BE2C (cell line): ENCODE data around the gene PAAF1.
A peak's percentile ranks its signal among the peaks of the same experiment; 100 is the strongest.

Experiments
- DNase-seq: peaks from one replicate; pipeline ENCODE4 v3.0.0-alpha.2; 2020
- H3K27me3 ChIP-seq: fragments of 250-450 bp; sonication (Bioruptor Pico); 2 replicates; pipeline ENCODE4 v1.5.1; 2020; ENCODE audit warnings: mild to moderate bottlenecking
- H3K36me3 ChIP-seq: fragments of 250-450 bp; sonication (Bioruptor Pico); 2 replicates; pipeline ENCODE4 v1.5.1; 2020; ENCODE audit warnings: mild to moderate bottlenecking
- H3K4me1 ChIP-seq: fragments of 250-450 bp; sonication (Bioruptor Pico); 2 replicates; pipeline ENCODE4 v1.5.1; 2020
- H3K4me3 ChIP-seq: 2 replicates; pipeline ENCODE4 v1.5.1; 2011; ENCODE audit warnings: low read depth, low read length
- H3K9me3 ChIP-seq: fragments of 250-450 bp; sonication (Bioruptor Pico); 2 replicates; pipeline ENCODE4 v1.5.1; 2020
- TF ChIP-seq, protein P1 (sequence below): IDR thresholded peaks from 2 replicates; pipeline ENCODE4 v1.5.1; 2012; ENCODE audit warnings: mild to moderate bottlenecking, low read depth, low read length

The PAAF1 gene

DNA sequence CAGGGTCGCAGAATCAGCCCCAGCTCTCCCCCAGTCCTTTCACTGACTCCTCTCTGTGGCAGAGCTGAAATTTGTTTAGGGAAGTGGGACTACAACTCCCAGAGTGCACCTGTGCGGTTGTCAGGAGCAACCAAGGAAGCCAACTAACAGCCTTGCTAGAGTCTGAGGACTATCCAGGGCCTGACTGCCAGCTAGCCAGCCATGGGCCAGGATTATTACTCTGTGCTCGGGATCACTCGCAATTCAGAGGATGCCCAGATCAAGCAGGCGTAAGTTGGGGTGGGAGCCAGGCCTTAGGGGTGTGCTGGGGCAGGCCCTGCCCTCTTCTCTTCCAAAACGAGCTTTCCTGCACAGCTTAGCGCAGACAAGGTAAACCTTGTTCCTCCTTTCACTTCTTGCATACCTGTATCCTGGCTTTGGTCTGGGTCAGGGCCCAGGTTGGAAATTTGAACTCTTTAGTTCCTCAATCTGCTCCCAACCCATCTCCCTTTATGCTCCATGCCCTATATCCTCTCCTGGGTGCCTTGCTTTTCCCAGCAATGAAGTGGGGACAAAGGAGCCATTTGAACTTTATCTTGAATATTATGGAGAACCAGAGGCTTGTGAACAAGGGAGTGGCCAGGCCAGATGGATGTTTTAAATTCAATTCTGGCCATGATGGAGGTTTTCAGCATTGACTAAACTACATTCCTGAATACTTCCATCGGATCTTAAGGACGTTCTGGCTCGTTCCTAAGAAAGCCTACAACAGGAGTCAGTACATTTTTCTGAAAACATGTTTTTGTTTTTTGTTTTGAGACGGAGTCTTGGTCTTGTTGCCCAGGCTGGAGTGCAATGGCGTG is 74.3 kb downstream of the PAAF1 start, which contains the start of gene DNAJB13:
TSS of gene DNAJB13 (plus strand) at position 158 of the 842 bp plus-strand sequence. CDS start at position 202, 44 bp downstream.
- DNase-seq = peak; percentile 67
- no peaks in the 10 kb centered on the region for H3K36me3 ChIP-seq
- no peaks in the 10 kb centered on the region for H3K27me3 ChIP-seq
- H3K4me3 ChIP-seq = no peak within 1 kb of the TSS
- no peaks in the 10 kb centered on the region for H3K9me3 ChIP-seq
- TF ChIP-seq, protein P1, sequence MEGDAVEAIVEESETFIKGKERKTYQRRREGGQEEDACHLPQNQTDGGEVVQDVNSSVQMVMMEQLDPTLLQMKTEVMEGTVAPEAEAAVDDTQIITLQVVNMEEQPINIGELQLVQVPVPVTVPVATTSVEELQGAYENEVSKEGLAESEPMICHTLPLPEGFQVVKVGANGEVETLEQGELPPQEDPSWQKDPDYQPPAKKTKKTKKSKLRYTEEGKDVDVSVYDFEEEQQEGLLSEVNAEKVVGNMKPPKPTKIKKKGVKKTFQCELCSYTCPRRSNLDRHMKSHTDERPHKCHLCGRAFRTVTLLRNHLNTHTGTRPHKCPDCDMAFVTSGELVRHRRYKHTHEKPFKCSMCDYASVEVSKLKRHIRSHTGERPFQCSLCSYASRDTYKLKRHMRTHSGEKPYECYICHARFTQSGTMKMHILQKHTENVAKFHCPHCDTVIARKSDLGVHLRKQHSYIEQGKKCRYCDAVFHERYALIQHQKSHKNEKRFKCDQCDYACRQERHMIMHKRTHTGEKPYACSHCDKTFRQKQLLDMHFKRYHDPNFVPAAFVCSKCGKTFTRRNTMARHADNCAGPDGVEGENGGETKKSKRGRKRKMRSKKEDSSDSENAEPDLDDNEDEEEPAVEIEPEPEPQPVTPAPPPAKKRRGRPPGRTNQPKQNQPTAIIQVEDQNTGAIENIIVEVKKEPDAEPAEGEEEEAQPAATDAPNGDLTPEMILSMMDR = no peak
- no peaks in the 10 kb centered on the region for H3K4me1 ChIP-seq

DNA sequence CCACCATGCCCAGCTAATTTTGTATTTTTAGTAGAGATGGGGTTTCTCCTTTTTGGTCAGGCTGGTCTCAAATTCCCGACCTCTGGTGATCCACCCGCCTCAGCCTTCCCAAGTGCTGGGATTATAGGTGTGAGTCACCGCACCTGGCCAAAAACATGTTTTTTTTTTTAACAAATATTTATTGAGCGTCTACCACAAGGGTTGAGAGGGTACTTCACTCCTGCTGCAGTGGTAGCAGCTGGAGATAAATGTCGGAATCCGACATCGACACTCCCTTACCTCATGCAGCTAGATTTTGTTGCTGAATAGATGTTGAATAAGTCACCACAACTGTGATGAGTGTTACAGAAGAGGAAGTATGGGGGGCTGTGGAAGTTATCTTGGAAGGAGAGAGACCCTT is 75.0 kb downstream of the PAAF1 start:
- Histone ChIP-seq H3K36me3 (no peaks in the 10 kb centered on the region), H3K4me1 (no peaks in the 10 kb centered on the region), H3K4me3 (no peak overlapping the region), H3K9me3 (no peaks in the 10 kb centered on the region), H3K27me3 (no peaks in the 10 kb centered on the region)
- TF ChIP-seq, protein P1 = no peak
- no peak for DNase-seq

DNA sequence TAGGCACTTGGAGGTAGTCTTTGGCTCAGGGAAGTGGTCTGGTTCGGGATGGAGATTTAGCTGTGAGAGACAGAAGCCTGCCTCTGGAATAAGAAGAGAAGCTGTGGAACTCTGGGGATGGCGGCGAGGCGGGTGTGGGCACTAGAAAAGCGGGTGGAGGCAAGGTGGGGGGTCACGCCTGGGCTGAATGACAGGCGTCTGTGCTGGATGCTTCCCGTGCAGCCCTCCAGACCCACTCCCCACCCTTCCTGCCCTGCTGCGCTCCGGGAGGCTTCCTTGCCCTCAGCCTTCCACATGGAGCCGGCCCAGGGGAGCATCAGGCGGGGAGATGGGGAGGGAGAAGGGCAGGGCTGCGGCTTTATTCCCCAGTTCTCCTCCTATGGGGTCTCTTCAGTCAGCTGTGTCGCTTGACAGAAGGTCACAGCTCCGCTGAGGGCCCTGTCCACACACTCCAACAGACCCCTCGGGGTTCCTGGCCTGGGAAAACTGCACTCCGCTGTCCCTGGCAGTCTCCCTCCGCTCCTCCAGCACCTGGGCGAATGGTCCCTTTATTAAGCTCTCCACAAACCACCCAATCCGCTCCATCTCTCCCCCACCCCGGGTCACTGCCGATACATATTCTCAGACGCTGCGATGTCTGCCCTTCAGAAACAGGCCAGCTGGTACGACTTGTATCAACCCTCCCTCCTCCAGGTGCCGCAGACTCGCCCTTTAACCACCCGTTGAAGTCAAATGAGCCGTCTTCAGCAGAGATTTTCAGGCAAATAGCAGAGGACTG is 80.3 kb downstream of the PAAF1 start:
- Histone ChIP-seq H3K36me3 (no peaks in the 10 kb centered on the region), H3K4me3 (no peak overlapping the region), H3K9me3 (no peaks in the 10 kb centered on the region), H3K4me1 (no peaks in the 10 kb centered on the region), H3K27me3 (no peaks in the 10 kb centered on the region)
- no peak for DNase-seq
- TF ChIP-seq, protein P1 = no peak

DNA sequence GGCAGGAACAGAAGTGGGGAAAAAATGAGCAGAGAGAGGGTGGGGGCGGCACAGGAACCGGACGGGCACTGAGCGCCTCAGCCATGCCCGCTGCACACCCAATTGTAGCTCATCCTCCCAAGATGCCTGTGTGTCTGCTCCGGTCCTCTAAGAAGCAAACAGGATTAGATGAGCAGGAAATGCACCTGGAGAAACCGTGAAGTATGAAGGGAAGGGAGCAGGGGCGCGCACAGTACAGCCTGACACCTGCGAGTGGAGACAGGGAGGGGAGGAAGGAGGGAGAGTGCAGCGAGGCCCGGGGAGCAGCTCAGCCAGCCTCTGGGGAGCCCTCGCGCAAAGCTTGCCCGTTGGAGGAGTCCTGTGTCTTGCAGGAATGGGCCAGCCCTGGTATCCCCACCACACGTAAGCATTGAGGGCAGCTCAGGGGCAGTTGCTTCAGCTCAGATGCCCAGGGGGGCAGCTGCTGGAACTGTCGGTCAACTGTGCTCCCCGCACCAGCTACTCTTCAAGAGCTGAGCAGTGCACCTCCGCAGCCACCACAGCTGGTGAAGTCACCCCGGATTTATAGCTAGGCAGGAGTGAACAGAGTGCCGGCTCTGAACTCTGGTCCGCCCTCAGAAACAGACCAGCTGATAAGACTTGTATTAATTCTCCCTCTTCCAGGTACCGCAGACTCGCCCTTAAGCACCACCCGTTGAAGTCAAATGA is 81.0 kb downstream of the PAAF1 start:
- Histone ChIP-seq H3K4me3 (no peak overlapping the region), H3K36me3 (no peaks in the 10 kb centered on the region), H3K4me1 (no peaks in the 10 kb centered on the region), H3K27me3 (no peaks in the 10 kb centered on the region), H3K9me3 (no peaks in the 10 kb centered on the region)
- DNase-seq = no peak
- TF ChIP-seq, protein P1 = no peak

DNA sequence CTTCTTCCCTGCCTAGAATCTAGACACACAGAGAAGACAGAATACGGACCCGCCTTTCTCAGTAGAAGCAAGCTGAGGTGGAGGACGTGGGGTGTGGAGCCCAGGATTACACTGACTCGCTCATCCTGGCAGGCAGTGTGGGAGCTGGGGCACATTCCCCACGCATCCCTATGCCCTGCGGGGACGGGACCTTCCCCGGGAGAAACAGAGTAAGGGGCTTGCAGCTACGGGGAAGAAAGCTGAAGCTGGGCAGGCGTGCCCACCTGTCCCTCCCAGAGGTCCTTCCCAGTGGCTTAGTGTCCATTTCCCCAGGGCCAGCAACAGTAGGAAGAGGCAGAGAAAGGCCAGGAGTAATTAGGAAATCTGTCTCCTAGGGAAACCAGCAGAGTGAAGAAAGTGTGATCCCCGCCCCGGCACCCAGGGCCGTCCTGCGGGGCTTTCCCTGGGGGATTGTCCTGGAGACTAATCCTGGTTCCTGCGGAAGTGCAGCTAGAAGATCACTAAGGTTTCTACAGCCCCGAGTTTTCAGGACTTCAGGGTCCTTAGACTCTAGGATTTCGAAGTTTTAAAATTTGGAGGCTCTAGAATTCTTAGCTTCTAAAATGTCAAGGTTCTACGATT is 81.8 kb downstream of the PAAF1 start:
- Histone ChIP-seq H3K4me3 (no peak overlapping the region), H3K27me3 (no peaks in the 10 kb centered on the region), H3K9me3 (no peaks in the 10 kb centered on the region), H3K36me3 (no peaks in the 10 kb centered on the region), H3K4me1 (no peaks in the 10 kb centered on the region)
- TF ChIP-seq, protein P1 = no peak
- DNase-seq = no peak
